NCI-H2196 (cell line): ENCODE measurements around the gene STAB1.

Experiments used
- DNase-seq: peaks from one replicate; lab custom pipeline; 2025; ENCODE audit not compliant: unreplicated experiment; lab: John Stamatoyannopoulos, UW

The STAB1 gene

GRCh38 chr3:52458770-52459545 lies 36.2 kb upstream of the STAB1 start:
- no peak for DNase-seq

GRCh38 chr3:52461874-52462273 lies 33.3 kb upstream of the STAB1 start:
- DNase-seq: no peak

GRCh38 chr3:52463416-52463815 lies 31.7 kb upstream of the STAB1 start:
- no peak for DNase-seq

GRCh38 chr3:52468336-52468735 lies 26.8 kb upstream of the STAB1 start:
- no peak for DNase-seq

GRCh38 chr3:52469001-52469400 lies 26.1 kb upstream of the STAB1 start:
- DNase-seq: no peak

- no peak for DNase-seq
These were observed 24.2 kb upstream of the STAB1 start for GRCh38 chr3:52470920-52471319.

GRCh38 chr3:52471371-52472238 lies 23.5 kb upstream of the STAB1 start:
- DNase-seq: no peak

- DNase-seq: no peak
These were observed 22.7 kb upstream of the STAB1 start for GRCh38 chr3:52472239-52473000.

- DNase-seq: no peak
These were observed 22.1 kb upstream of the STAB1 start for GRCh38 chr3:52473026-52473425.

- DNase-seq: no peak
These were observed 17.9 kb upstream of the STAB1 start for GRCh38 chr3:52477076-52477795.

GRCh38 chr3:52477796-52478095 lies 17.4 kb upstream of the STAB1 start:
- no peak for DNase-seq

GRCh38 chr3:52479037-52479876 lies 15.9 kb upstream of the STAB1 start:
- no peak for DNase-seq

- no peak for DNase-seq
These were observed 15.1 kb upstream of the STAB1 start for GRCh38 chr3:52479877-52480575.

GRCh38 chr3:52480768-52481715 lies 14.1 kb upstream of the STAB1 start:
- DNase-seq: no peak

GRCh38 chr3:52481819-52482521 lies 13.2 kb upstream of the STAB1 start:
- no peak for DNase-seq

GRCh38 chr3:52483081-52483480 lies 12.1 kb upstream of the STAB1 start:
- no peak for DNase-seq

- DNase-seq: no peak
These were observed 11.4 kb upstream of the STAB1 start for GRCh38 chr3:52483577-52484381.
